Activated CD4-positive, alpha-beta memory T cell treated with anti-CD3 and anti-CD28 coated beads, Interleukin-2, amount 10 ng/mL, durations not matched to agents 7 days and 5 days (primary cell): ENCODE data around the gene IFIT5. TPM values are rescaled to one million over a fixed set of nuclear protein-coding genes. Genes with fewer than 3 reads are reported as not detected.
"Not testable (repeated sequence)": the region's sequence is repeated elsewhere in the genome, so short reads cannot be mapped to it uniquely, and the experiment has no call there.

Experiments used
- CTCF ChIA-PET: fragments of 350-600 bp; sonication (Branson Sonifier 250); formaldehyde crosslinking; loops from one replicate; lab custom pipeline; 2021; ENCODE audit warnings: antibody characterized with exemption, inconsistent platforms; lab: Charles Lee
- POLR2A ChIA-PET: fragments of 350-600 bp; sonication (Branson Sonifier 250); formaldehyde crosslinking; loops from one replicate; lab custom pipeline; 2021; ENCODE audit warnings: antibody characterized with exemption; lab: Charles Lee
- DNase-seq: peaks from one replicate; pipeline ENCODE4 v3.0.0-alpha.2; 2020
- H3K27ac Mint-ChIP-seq: one replicate; pipeline ENCODE4 v1.8.0; 2021; ENCODE audit warnings: mild to moderate bottlenecking, mixed read lengths
- H3K27me3 Mint-ChIP-seq: one replicate; pipeline ENCODE4 v1.8.0; 2021; ENCODE audit warnings: mixed read lengths
- H3K36me3 Mint-ChIP-seq: one replicate; pipeline ENCODE4 v1.8.0; 2021; ENCODE audit warnings: low read depth, mixed read lengths
- H3K4me1 Mint-ChIP-seq: one replicate; pipeline ENCODE4 v1.8.0; 2021; ENCODE audit warnings: mixed read lengths
- H3K4me3 Mint-ChIP-seq: one replicate; pipeline ENCODE4 v1.8.0; 2021; ENCODE audit warnings: mild to moderate bottlenecking, mixed read lengths
- H3K9me3 Mint-ChIP-seq: one replicate; pipeline ENCODE4 v1.8.0; 2021; ENCODE audit warnings: mixed read lengths
- total RNA-seq, 2 experiments: library from RNA; stranded (reverse); gene quantifications; one replicate each; pipeline ENCODE4 v1.2.3, GENCODE V29; 2021

Gene IFIT5
- total RNA-seq, 2 experiments from 2014 or later: 44.0 to 45.1 TPM

DNA sequence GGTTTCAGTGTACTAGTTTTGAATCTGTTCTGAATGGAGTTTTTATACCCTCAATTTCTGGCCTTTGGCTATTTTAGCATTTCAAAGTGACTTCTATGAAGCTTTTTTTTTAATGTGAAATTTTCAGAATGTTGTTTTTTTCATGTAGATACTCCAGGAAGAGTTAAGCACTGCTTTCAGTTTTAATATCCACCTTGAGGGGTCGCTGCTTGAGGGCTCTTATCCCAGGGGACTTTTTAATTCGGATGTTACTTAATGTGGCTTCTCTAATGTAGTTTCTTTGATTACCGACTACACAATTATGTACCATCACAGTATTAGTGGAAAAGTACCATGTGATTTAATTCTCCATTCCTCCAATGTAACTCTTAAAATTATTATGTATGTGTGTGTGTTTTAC is 5.2 kb downstream of the IFIT5 start:
- Mint-ChIP-seq H3K9me3 (no peaks in the 10 kb centered on the region), H3K27me3 (no peaks in the 10 kb centered on the region), H3K36me3 (peaks cover 68% of the 10 kb centered on the region), H3K4me3 (peak overlapping the region; percentile 14), H3K4me1 (peaks cover 43% of the 10 kb centered on the region), H3K27ac (no peak overlapping the region)
- DNase-seq: no peak
- CTCF ChIA-PET: interaction anchor here (0.6 to 2.0 kb wide), 3 partner anchors 50 to 149 kb away, joined by 3 to 7 read pairs (median 5); partner anchors contain the start of gene IFIT2
- POLR2A ChIA-PET: interaction anchor here (0.9 to 1.7 kb wide), 3 partner anchors 168 to 282 kb away, joined by 3 read pairs; partner anchors contain the start of genes KIF20B and LIPA

DNA sequence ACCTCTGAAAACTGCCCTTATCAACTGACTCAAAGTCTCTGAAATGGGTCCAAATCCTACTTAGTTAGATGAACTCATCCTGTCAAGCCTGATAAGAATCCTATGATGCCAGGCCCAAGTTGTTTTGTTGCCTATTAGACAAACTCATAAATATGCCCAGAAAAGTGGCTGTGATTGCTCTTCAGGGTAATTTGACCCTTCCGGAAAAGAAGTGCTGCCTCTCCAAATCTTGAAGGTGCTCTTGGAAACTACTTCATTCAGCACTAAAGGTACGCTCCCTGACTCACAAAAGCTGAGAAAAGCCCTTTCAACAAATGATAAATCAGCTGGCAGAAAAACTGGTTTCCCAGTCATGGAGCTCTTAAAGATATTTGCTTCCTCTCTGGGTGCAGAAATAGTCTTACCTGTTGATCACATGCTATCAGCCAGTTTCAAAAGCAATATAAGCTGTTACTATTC is 6.7 kb downstream of the IFIT5 start:
- no peak overlapping the region for H3K4me3 Mint-ChIP-seq
- peaks cover 36% of the 10 kb centered on the region for H3K4me1 Mint-ChIP-seq
- CTCF ChIA-PET: no interaction called here
- peaks cover 58% of the 10 kb centered on the region for H3K36me3 Mint-ChIP-seq
- no peak for DNase-seq
- no peak overlapping the region for H3K27ac Mint-ChIP-seq
- POLR2A ChIA-PET: no interaction called here
- H3K27me3 Mint-ChIP-seq: no peaks in the 10 kb centered on the region
- no peaks in the 10 kb centered on the region for H3K9me3 Mint-ChIP-seq

DNA sequence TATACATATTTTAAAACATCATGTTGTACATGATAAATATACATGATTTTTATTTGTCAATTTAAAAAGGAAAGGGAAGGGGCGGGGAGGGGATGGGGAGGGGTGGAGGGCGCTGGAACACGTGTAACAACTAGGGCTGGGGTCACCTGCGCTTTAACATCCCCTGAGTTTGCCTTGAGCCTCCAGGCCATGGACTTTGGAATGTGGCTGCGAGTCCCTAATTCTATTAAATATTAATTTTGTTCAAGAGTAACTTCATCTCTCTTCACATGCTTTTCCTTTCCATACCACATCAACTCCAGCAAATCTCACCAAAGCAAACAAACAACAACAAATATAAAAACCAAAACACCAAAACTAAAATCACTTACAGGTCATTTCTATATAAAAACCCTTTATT is 10.6 kb downstream of the IFIT5 start:
- no peak overlapping the region for H3K4me3 Mint-ChIP-seq
- peaks cover 11% of the 10 kb centered on the region for H3K4me1 Mint-ChIP-seq
- H3K9me3 Mint-ChIP-seq: no peaks in the 10 kb centered on the region
- H3K27ac Mint-ChIP-seq: no peak overlapping the region
- peaks cover 33% of the 10 kb centered on the region for H3K36me3 Mint-ChIP-seq
- H3K27me3 Mint-ChIP-seq: peaks cover 3% of the 10 kb centered on the region
- DNase-seq: no peak
- POLR2A ChIA-PET: no interaction called here
- CTCF ChIA-PET: no interaction called here

DNA sequence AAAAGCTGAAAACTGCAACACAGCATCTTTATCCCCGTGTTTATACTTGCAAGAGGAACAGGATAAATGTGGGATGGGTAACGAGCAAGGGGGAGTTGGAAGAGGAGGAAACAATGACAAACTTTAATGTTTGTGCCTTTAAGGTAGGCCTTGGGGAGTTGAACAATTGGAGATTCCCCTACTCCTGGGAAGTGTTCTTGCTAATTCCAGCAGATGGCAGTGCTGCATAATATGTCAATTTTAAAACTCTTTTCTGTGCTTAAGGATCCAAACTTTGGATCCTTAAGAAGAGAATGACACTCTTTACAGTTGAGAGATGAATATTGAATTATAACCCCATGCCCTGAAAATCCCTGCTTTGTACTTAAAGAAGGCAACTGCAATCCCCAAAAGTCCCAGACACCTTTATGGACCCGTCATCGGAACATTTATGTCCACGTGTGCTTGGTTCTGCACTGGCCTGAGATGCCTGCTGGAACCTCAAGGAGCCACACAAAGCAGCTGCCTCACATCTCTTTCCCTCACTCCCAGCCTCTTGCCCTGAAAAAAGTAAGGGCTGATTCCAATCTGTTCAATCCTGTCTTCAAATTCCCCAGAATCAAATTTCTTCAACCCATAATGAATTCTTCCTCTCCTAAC is 12.0 kb downstream of the IFIT5 start:
- H3K27me3 Mint-ChIP-seq: peaks cover 3% of the 10 kb centered on the region
- no peaks in the 10 kb centered on the region for H3K9me3 Mint-ChIP-seq
- peaks cover 2% of the 10 kb centered on the region for H3K4me1 Mint-ChIP-seq
- POLR2A ChIA-PET: no interaction called here
- DNase-seq: no peak
- H3K27ac Mint-ChIP-seq: no peak overlapping the region
- no peak overlapping the region for H3K4me3 Mint-ChIP-seq
- CTCF ChIA-PET: no interaction called here
- peaks cover 20% of the 10 kb centered on the region for H3K36me3 Mint-ChIP-seq

DNA sequence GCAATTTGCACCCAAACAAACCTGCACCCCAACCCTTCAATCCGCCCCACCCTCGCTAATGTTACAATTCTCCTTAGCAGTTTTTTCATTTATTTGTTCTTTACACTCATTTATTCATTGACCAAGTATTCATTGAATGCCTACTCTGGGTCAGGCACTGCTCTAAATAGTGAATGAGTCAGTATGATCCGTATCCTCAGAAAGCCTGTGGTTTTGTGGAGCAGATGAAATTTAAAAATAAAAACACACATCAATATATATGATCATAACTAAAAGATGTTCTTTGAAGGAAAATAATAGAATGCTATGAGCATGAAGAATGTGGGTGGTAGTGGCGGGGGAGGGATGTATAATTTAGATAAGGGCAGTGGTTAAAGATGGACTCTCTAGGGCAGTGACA is 13.3 kb downstream of the IFIT5 start:
- no peak for DNase-seq
- H3K27ac Mint-ChIP-seq: no peak overlapping the region
- H3K27me3 Mint-ChIP-seq: peaks cover 3% of the 10 kb centered on the region
- H3K9me3 Mint-ChIP-seq: no peaks in the 10 kb centered on the region
- no peak overlapping the region for H3K4me3 Mint-ChIP-seq
- H3K36me3 Mint-ChIP-seq: peaks cover 9% of the 10 kb centered on the region
- POLR2A ChIA-PET: no interaction called here
- CTCF ChIA-PET: no interaction called here
- no peaks in the 10 kb centered on the region for H3K4me1 Mint-ChIP-seq

DNA sequence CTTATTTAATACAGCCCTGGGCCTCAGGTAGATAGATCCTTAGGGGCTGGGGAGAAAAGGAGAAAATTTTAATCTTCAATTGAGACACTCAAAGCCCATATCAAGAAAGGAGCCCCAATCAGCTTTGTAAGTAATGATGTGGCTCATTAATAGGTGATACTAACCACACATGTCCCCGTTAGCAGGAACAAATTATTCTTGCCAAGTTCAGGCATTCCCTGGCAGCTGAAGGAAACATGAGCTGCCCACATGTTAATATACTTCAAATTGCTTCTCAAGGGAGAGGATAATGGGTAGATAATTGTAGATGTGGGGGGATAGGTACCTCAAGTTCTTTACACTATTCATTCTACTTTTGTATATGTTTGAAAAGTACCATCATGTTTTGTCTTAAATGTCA is 14.5 kb downstream of the IFIT5 start:
- Mint-ChIP-seq H3K4me1 (no peaks in the 10 kb centered on the region), H3K27me3 (peaks cover 10% of the 10 kb centered on the region), H3K36me3 (peaks cover under 1% of the 10 kb centered on the region), H3K27ac (no peak overlapping the region), H3K4me3 (no peak overlapping the region), H3K9me3 (no peaks in the 10 kb centered on the region)
- ChIA-PET CTCF (interaction anchor here (0.6 to 1.2 kb wide), 2 partner anchors 10 to 12 kb away, joined by 3 read pairs; no protein-coding TSS in a partner anchor), POLR2A (interaction anchor here (0.9 kb wide), 1 partner anchor 10 kb away, joined by 3 read pairs; no protein-coding TSS in a partner anchor)
- no peak for DNase-seq

DNA sequence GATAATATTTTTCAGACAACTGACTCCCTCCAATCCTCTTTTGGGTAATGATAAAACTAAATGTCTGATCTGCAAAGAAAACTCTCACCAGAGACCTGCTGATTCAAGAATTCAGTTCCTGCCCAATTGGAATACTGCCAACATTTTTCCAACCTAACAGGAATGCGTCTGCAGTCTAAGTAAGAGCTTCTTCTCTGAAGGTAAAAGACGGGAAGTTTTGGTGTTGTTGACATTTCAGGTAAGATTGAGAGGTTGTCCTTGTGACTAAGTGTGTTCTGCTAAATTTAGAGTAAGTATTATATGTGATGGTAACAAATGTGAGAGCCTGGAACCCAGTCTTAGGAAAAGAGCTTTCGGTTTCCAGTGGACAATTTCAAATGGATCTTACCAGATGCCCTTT is 17.6 kb downstream of the IFIT5 start:
- H3K4me3 Mint-ChIP-seq: no peak overlapping the region
- POLR2A ChIA-PET: no interaction called here
- H3K9me3 Mint-ChIP-seq: no peaks in the 10 kb centered on the region
- DNase-seq: no peak
- no peak overlapping the region for H3K27ac Mint-ChIP-seq
- H3K36me3 Mint-ChIP-seq: no peaks in the 10 kb centered on the region
- peaks cover 33% of the 10 kb centered on the region for H3K27me3 Mint-ChIP-seq
- no peaks in the 10 kb centered on the region for H3K4me1 Mint-ChIP-seq
- CTCF ChIA-PET: no interaction called here

DNA sequence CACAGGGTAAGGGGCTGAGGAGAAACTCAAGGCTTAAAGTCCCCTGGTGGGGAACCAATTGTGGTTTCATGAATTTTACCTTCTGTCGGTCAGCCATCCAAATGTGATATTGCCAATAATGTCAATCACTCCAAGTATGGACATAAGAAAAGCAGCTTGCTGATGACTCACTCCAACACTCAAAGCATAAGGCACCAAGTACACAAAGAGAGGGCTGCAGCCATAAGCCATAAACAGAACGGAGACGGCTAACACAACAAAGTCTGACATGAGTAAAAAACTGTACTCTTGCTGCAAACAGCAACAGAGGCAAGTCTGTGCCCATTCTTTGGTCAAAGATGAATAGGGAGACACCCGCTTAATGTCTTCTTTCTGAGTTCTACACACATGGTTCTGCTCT is 24.2 kb downstream of the IFIT5 start:
- ChIA-PET CTCF (no interaction called here), POLR2A (no interaction called here)
- Mint-ChIP-seq H3K36me3 (no peaks in the 10 kb centered on the region), H3K27ac (no peak overlapping the region), H3K9me3 (no peaks in the 10 kb centered on the region), H3K4me3 (no peak overlapping the region), H3K4me1 (no peaks in the 10 kb centered on the region), H3K27me3 (peaks cover 47% of the 10 kb centered on the region)
- no peak for DNase-seq

DNA sequence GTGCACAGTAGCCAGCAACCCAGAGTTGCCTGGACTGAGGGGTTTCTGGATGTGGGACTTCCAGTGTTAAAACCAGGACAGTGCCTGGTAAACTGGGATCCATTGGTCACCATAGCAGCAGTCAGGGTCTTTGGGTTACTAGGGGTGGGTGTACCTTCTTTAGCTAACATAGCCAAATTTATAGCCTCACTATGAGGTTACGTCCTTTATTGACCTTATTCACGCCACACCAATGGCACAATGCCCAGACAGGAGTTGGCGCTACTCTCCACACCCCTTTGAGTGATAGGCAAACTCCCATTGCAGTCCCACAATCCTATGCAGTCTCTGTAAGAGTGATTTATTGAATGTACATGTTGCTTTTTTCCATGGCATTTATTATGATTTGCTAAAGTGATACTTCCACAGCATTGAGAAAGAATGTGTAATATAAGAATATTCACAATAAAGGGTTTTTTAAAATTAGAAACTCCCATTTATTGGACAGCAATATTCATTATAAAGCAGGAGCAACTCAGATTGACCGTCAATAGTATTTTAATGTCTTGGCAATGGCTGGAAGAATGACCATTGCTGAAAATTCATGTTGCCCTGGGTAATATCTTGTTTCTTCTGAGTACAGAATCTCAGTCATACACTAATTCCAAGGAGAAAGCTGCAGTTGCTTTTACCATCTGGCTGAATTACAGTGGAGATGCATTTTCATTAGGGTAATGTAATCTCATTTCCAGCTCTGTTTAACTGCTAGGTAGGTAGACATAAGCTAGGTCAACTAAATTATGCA is 26.1 kb downstream of the IFIT5 start:
- Mint-ChIP-seq H3K4me3 (no peak overlapping the region), H3K4me1 (no peaks in the 10 kb centered on the region), H3K9me3 (no peaks in the 10 kb centered on the region), H3K27ac (no peak overlapping the region), H3K27me3 (peaks cover 38% of the 10 kb centered on the region), H3K36me3 (no peaks in the 10 kb centered on the region)
- CTCF ChIA-PET: no interaction called here
- DNase-seq: no peak
- POLR2A ChIA-PET: no interaction called here

DNA sequence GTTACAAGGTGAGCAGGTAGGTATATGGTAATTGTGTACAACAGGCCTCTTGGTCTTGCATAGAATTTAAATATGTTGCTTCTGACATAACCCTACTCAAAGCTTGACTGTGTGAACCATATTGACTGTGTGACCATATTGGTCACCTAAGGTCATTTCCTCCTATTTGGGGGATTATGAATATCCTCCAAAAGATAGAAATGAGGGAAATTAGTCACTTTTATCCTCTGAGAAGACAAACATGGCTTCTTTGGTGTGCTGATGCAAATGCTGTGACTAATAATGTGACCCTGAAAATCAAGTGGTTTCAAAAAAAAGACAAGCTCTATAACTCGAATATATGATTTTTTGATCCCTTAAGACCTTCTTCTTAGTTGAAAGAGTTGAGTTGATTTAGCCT is 27.9 kb downstream of the IFIT5 start:
- Mint-ChIP-seq H3K4me3 (no peak overlapping the region), H3K36me3 (no peaks in the 10 kb centered on the region), H3K27me3 (peaks cover 36% of the 10 kb centered on the region), H3K27ac (no peak overlapping the region), H3K9me3 (no peaks in the 10 kb centered on the region), H3K4me1 (no peaks in the 10 kb centered on the region)
- POLR2A ChIA-PET: no interaction called here
- DNase-seq: no peak
- CTCF ChIA-PET: no interaction called here

DNA sequence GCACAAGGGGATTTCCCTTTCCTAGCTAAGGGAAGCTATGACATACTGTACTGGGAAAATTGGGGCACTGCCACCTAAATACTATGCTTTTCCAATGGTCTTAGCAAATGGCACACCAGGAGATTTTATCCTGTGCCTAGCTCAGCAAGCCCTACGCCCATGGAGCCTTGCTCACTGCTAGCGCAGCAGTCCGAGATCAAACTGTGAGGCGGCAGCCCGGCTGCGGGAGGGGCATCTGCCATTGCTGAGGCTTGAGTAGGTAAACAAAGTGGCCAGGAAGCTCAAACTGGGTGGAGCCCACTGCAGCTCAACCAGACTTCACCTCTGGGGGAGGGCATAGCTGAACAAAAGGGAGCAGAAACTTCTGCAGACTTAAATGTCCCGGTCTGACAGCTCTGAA is 30.5 kb downstream of the IFIT5 start:
- H3K4me3 Mint-ChIP-seq, H3K9me3 Mint-ChIP-seq, POLR2A ChIA-PET, CTCF ChIA-PET, H3K36me3 Mint-ChIP-seq, DNase-seq, H3K4me1 Mint-ChIP-seq, H3K27ac Mint-ChIP-seq: not testable (repeated sequence)
- peaks cover 34% of the 10 kb centered on the region for H3K27me3 Mint-ChIP-seq

DNA sequence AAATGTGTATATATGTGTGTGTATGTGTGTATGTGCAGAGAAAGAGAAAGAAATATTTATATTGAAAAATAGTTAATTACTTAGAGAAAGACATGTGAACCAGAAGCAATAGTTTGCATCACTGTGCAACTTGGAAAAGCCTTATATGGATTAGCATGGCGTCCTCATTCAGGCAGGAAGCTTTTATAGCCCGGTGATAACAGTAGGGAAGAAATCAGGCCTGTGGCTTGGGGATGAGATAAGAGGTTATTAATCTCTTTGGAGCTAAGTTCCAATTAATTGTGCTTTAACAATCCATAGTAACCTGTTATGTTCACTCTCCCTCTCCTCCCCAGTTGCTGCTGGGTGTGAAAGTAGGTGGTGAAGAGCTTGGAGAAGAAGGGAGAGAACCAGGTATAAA is 36.5 kb downstream of the IFIT5 start:
- POLR2A ChIA-PET: no interaction called here
- no peak overlapping the region for H3K27ac Mint-ChIP-seq
- H3K27me3 Mint-ChIP-seq: peaks cover 27% of the 10 kb centered on the region
- no peaks in the 10 kb centered on the region for H3K4me1 Mint-ChIP-seq
- no peak overlapping the region for H3K4me3 Mint-ChIP-seq
- CTCF ChIA-PET: no interaction called here
- H3K36me3 Mint-ChIP-seq: no peaks in the 10 kb centered on the region
- no peaks in the 10 kb centered on the region for H3K9me3 Mint-ChIP-seq
- no peak for DNase-seq

DNA sequence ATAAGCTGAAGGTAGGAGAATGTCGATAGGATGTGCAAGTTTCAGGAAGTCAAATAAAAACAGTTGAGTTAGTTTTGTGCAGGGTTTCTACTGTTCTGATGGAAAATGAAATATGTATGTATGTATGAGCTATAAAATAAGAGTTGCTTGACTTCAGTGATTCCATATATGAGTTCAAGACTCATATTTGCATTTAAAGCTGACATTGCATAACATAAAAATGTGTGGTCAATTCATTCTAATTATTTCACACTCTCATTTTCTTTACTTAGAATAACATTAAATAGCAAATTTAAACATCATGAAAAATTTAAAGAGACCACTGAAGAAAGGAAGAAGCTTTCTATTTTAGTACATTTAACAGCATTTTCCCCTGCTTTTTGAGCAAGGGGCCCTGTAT is 37.8 kb downstream of the IFIT5 start:
- H3K9me3 Mint-ChIP-seq: no peaks in the 10 kb centered on the region
- CTCF ChIA-PET: no interaction called here

More for the DNA sequence above, 37.8 kb downstream of the IFIT5 start:
- Mint-ChIP-seq H3K4me1 (no peaks in the 10 kb centered on the region), H3K4me3 (no peak overlapping the region), H3K27me3 (peaks cover 24% of the 10 kb centered on the region), H3K27ac (no peak overlapping the region), H3K36me3 (no peaks in the 10 kb centered on the region)
- DNase-seq: no peak
- POLR2A ChIA-PET: no interaction called here
